Liver (tissue), 3 donors: ENCODE measurements around the gene IFNAR2.

Experiments used
- ATF3 ChIP-seq: IDR thresholded peaks from 2 replicates; pipeline ENCODE4 v1.6.1; 2016; ENCODE audit warnings: antibody characterized with exemption
- CTCF ChIP-seq: fragments of 150-350 bp; IDR thresholded peaks from 2 replicates; pipeline ENCODE4 v1.5.1; 2017; ENCODE audit warnings: improper control_type of control experiment, low read depth, low read length; ENCODE audit not compliant: missing input control
- GABPA ChIP-seq, 2 donors: IDR thresholded peaks in 1 of 2; conservative IDR thresholded peaks in 1 of 2; 2 replicates each; pipeline ENCODE4 v1.6.1; 2016; ENCODE audit warnings: antibody characterized with exemption in 2 of 2, mild to moderate bottlenecking in 1 of 2, moderate library complexity in 1 of 2
- JUND ChIP-seq, 2 donors: IDR thresholded peaks; 2 replicates each; pipeline ENCODE4 v1.6.1; 2016; ENCODE audit warnings: antibody characterized with exemption in 2 of 2
- MAX ChIP-seq: IDR thresholded peaks from 2 replicates; pipeline ENCODE4 v1.6.1; 2016; ENCODE audit warnings: antibody characterized with exemption
- REST ChIP-seq: IDR thresholded peaks from 2 replicates; pipeline ENCODE4 v1.6.1; 2016; ENCODE audit warnings: antibody characterized with exemption, mild to moderate bottlenecking
- donor health status: healthy.
- donor health status: healthy.

GRCh38 chr21:33236013-33236686, 6.4 kb downstream of the IFNAR2 start:
- no peak for TF ChIP-seq GABPA (IDR thresholded peaks at IDR 0.05 in 1 of 2, conservative IDR thresholded peaks at IDR 0.05 in 1 of 2)
- no peak for TF ChIP-seq CTCF
- TF ChIP-seq REST: no peak
- TF ChIP-seq MAX: no peak
- no peak for TF ChIP-seq JUND (IDR thresholded peaks at IDR 0.05)
- TF ChIP-seq ATF3: no peak
